ENCODE measurements around the gene INTU. TPM values are rescaled to one million over a fixed set of nuclear protein-coding genes. Genes with fewer than 3 reads are reported as not detected.

Gene INTU
- total and polyA plus RNA-seq, 9 of the 15 experiments (the other 6 are each of a cell fraction or from before 2014, with no cell fraction given) = 1.5 to 8.9 (median 3.9) TPM

DNA sequence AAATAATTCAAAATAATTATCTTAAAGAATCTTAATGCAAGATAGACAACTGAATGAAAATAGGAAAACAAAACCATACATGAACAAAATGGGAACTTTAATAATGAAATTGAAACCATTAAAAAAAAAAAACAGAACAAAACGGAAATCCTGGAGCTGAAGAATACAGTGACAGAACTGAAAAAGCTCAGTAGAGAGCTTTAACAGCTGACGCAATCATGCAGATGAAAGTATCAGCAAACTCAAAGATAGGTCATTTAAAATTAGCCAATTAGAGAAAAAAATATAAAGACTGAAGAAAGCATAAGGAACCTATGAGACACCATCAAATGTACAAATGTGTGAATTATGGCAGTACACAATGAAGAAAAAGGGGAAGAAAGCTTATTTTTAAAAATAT, 116.2 kb downstream of the INTU start (continued):
- TF ChIP-seq, protein P1, sequence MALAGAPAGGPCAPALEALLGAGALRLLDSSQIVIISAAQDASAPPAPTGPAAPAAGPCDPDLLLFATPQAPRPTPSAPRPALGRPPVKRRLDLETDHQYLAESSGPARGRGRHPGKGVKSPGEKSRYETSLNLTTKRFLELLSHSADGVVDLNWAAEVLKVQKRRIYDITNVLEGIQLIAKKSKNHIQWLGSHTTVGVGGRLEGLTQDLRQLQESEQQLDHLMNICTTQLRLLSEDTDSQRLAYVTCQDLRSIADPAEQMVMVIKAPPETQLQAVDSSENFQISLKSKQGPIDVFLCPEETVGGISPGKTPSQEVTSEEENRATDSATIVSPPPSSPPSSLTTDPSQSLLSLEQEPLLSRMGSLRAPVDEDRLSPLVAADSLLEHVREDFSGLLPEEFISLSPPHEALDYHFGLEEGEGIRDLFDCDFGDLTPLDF (CRISPR knock-in tag; IDR thresholded peaks at IDR 0.05) = no peak
- TF ChIP-seq ARNT (IDR thresholded peaks at IDR 0.05) (0 out of 4 replicates have a peak, but pooled peaks of 1 of the 2 experiments have one; percentile 58), ESRRB (CRISPR knock-in tag; IDR thresholded peaks at IDR 0.05; ENCODE audit: borderline replicate concordance) (no peak), ETS2 (tag; IDR thresholded peaks at IDR 0.05; ENCODE audit: borderline replicate concordance, poor library complexity, severe bottlenecking) (no peak), ZFP30 (CRISPR knock-in tag; IDR thresholded peaks at IDR 0.05; ENCODE audit: borderline replicate concordance) (no peak), MTA2 (IDR thresholded peaks at IDR 0.05; ENCODE audit: low read depth) (no peak), FOXA1 (IDR thresholded peaks at IDR 0.05; ENCODE audit: borderline replicate concordance) (no peak), SMC3 (conservative IDR thresholded peaks at IDR 0.05; ENCODE audit: insufficient read depth, low read depth, low read length) (no peak), CREM (IDR thresholded peaks at IDR 0.05; ENCODE audit: low read depth) (no peak), RBM25 (IDR thresholded peaks at IDR 0.05; ENCODE audit: low read depth, low read length, severe bottlenecking) (no peak), POLR2G (IDR thresholded peaks at IDR 0.05; ENCODE audit: low read depth, low read length) (no peak), PTRF (tag; IDR thresholded peaks at IDR 0.05) (no peak), ATF1 (CRISPR knock-in tag; IDR thresholded peaks at IDR 0.05) (no peak), ATF1 (tag; IDR thresholded peaks at IDR 0.05) (no peak), ZNF583 (CRISPR knock-in tag; IDR thresholded peaks at IDR 0.05) (no peak), KHSRP (IDR thresholded peaks at IDR 0.05) (no peak), ZNF644 (tag; IDR thresholded peaks at IDR 0.05; ENCODE audit: low read depth) (no peak), ZNF140 (CRISPR knock-in tag; IDR thresholded peaks at IDR 0.05) (no peak), PRMT5 (CRISPR knock-in tag; IDR thresholded peaks at IDR 0.05) (no peak), FOXK2 (conservative IDR thresholded peaks at IDR 0.05 in 1 of 2, IDR thresholded peaks at IDR 0.05 in 1 of 2; ENCODE audit: low read depth in 2 of 2) (no peak), HDAC8 (tag; IDR thresholded peaks at IDR 0.05) (no peak), ZNF445 (CRISPR knock-in tag; IDR thresholded peaks at IDR 0.05; ENCODE audit: low read depth) (no peak)
- TF ChIP-seq, protein P2, sequence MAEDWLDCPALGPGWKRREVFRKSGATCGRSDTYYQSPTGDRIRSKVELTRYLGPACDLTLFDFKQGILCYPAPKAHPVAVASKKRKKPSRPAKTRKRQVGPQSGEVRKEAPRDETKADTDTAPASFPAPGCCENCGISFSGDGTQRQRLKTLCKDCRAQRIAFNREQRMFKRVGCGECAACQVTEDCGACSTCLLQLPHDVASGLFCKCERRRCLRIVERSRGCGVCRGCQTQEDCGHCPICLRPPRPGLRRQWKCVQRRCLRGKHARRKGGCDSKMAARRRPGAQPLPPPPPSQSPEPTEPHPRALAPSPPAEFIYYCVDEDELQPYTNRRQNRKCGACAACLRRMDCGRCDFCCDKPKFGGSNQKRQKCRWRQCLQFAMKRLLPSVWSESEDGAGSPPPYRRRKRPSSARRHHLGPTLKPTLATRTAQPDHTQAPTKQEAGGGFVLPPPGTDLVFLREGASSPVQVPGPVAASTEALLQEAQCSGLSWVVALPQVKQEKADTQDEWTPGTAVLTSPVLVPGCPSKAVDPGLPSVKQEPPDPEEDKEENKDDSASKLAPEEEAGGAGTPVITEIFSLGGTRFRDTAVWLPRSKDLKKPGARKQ (CRISPR knock-in tag; IDR thresholded peaks at IDR 0.05) = peak; percentile 82; the same call in 1 of the 2 replicates
- TF ChIP-seq, protein P3, sequence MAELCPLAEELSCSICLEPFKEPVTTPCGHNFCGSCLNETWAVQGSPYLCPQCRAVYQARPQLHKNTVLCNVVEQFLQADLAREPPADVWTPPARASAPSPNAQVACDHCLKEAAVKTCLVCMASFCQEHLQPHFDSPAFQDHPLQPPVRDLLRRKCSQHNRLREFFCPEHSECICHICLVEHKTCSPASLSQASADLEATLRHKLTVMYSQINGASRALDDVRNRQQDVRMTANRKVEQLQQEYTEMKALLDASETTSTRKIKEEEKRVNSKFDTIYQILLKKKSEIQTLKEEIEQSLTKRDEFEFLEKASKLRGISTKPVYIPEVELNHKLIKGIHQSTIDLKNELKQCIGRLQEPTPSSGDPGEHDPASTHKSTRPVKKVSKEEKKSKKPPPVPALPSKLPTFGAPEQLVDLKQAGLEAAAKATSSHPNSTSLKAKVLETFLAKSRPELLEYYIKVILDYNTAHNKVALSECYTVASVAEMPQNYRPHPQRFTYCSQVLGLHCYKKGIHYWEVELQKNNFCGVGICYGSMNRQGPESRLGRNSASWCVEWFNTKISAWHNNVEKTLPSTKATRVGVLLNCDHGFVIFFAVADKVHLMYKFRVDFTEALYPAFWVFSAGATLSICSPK (IDR thresholded peaks at IDR 0.05; ENCODE audit: borderline replicate concordance) = no peak
- TF ChIP-seq, protein P4, sequence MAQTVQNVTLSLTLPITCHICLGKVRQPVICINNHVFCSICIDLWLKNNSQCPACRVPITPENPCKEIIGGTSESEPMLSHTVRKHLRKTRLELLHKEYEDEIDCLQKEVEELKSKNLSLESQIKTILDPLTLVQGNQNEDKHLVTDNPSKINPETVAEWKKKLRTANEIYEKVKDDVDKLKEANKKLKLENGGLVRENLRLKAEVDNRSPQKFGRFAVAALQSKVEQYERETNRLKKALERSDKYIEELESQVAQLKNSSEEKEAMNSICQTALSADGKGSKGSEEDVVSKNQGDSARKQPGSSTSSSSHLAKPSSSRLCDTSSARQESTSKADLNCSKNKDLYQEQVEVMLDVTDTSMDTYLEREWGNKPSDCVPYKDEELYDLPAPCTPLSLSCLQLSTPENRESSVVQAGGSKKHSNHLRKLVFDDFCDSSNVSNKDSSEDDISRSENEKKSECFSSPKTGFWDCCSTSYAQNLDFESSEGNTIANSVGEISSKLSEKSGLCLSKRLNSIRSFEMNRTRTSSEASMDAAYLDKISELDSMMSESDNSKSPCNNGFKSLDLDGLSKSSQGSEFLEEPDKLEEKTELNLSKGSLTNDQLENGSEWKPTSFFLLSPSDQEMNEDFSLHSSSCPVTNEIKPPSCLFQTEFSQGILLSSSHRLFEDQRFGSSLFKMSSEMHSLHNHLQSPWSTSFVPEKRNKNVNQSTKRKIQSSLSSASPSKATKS (CRISPR knock-in tag; IDR thresholded peaks at IDR 0.05) = no peak
